GM18870 (cell line): ENCODE data around the gene PLEKHG5.
"Not testable (repeated sequence)": the region's sequence is repeated elsewhere in the genome, so short reads cannot be mapped to it uniquely, and the experiment has no call there.

Experiments
- ATAC-seq: cut with Tn5 transposase; IDR thresholded peaks from one replicate; pipeline ENCODE4 v1.9.1; 2021; ENCODE audit warnings: moderate library complexity; ENCODE audit not compliant: unreplicated experiment

Gene PLEKHG5

DNA sequence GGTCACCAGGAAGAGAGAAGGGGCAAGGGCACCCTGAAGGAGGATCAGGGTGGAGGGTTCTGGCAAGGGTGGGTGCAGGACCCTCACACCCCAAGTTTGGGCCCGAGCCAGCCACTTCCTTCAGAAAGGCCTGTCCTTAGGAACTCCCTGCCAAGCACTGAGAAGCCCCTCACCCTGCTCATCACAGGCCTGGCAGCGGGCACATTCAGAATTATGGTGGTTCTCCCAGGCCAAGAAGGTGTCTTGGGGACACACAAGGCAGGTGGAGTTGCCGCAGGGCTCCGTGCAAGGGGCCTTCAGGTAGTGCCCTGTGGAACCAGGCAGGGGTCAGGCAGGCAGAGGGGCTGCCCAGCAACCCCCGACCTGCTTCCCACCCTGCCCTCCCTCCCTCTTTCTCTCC is 26.6 kb downstream of the PLEKHG5 start:
- no peak for ATAC-seq

DNA sequence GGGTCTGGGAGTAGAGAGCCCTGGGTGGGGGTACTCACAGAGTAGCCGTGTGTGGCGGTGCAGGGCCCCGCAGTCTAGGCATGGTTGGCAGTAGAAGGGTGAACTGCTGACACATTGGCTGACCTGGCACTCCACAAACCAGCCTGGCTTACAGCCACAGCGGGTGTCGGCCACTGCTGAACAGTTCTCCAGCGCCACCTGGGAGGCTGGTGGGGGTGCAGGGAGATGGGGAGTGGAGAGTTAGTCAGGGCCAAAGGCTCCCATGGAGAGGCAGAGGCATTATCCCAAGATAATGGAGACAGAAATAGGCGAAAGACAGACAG is 27.0 kb downstream of the PLEKHG5 start:
- no peak for ATAC-seq

DNA sequence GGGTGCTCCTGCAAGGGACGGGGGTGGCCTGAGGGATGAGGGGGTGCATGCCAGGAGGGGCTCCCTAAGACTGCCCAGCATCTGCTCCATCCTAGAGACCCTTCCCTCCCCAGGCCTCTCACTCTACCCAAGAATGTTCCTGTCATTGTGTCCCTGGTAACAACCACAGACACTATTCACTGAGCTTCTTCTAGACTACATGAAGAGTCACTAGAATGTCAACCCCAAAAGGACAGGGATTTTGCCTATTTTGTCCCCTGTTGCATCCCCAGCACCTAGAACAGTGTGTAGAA is 28.4 kb downstream of the PLEKHG5 start:
- ATAC-seq: no peak

DNA sequence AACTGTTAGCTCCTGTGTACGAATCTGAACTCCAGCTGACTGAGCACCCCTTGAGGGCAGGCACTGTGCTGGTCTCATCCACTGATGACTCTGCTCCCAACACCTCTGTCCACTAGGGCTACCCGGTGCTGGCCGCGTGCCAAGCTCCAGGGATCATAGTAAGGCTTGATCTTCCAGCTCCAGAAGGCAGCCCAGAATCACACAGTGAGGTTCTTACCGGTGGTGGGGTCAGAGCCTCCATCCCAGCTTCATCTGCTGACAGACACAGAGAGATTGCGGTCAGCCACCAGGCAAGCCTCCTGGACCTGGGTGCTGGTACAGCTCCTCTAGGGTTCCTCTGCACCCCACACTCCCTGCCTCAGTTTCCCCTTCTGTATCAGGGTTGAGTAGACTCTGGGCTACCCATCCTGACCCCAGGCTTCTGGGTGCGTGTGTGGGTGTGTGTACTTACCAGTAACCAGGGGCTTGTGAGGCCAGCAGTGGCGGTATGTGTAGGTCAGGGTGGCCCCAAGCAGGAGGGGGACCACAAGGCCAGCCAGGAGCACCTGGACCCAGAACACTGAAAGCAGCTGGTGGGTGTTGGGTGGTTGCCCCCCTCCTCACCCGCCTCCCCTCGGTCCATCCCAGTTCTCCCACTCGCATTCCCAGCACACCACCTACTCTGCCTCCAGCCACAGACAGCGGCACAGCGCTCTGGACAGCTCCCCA is 28.9 kb downstream of the PLEKHG5 start:
- ATAC-seq: no peak

DNA sequence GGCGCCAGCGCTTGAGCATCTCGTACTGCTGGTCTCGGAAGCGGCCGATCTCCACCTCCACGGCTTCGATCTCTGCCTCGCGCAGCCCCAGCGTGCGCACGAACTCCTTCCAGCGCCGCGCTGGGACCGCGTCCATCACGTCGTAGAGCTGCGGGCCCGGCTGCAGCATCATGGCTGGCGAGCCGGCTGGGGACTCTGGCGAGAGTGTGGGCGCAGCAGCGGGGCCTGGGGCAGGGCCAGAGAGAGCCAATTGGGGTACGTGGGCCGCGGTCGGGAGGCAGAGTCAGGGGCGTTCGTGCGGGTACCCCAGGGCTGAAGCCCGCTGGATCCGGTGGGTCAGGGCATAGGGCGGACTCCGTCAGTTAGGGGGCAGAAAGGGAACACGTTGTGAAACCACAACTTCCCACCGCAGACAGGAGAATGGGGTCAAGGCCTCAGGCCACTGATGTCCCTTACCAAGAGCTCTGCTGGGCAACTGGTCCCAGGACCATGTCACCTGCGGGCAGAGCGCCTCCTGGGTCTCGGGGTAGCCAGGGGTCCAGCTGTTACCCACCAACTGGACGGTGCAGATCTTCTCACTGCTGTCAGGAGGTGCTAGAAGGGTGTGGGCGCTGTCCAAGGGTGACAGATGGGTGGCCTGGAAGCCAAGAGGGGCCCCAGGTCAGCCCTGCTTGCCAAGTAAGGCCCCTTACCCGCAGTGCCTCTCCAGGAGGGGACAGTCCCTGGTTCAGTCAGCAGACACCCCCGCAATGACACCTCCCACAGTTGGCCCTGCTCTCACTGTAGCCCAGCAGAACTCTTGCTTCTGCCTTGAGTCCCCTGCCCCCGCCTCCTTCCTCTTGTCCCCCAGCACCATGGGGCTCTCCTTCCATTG is 29.7 kb downstream of the PLEKHG5 start:
- ATAC-seq: no peak

DNA sequence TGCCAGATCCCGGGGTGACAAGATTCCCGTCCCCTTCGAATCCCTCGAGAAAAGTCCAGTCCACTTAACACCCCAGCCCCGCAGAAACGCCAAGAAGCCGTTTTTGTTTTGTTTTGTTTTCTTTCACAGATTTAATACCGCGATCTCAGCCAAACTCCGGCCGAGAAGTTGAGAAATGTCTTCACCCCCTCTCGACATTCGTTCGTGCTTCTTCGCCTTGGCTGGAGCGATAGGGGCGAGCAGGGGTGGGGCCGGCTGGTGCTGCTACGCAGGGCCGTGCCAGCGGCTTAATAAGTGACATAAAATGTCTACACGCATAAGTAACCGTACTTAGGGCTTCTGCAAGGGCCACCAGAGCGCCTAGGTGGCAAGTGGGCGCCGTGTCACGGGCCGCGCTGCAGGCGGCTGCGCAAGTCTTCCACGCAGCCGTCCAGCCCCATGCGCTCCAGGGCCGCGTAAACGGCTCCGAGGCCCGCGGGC is 30.4 kb downstream of the PLEKHG5 start:
- ATAC-seq: no peak

DNA sequence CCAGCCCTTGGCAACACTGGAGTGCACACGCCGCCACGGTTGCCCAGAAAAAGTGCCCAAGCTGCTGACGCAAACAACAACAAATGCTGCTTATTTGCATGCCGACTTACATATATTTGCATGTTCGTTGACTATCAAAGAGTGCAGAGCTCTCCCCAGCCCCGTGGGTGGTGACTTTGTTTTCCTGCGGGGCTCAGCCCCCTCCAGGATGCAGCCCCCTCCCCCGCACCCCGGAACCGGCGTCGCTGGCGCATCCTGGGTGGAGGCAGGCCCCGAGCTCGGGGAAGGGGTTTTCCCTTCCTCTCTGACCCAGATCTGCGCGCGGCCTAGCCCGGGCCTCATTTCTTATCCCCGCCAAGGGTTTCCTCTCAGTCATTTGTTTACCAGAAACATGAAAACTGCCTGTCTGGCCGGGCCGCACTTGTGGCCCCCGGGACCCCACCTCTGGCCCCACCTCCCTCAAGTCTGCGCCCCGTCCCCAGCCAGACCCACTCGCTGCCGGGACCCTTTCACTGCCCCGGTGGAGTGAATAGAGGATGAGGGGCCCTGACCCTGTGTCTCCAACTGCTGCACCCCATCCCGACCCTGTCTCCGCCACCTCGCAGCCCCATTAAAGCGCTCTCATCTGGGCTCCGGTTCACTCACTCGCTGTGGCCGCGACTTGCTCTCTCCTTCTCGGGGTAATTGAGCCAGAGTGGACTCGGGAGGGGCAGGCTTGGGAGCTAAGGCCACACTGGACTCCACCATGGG is 31.0 kb downstream of the PLEKHG5 start:
- ATAC-seq: no peak

DNA sequence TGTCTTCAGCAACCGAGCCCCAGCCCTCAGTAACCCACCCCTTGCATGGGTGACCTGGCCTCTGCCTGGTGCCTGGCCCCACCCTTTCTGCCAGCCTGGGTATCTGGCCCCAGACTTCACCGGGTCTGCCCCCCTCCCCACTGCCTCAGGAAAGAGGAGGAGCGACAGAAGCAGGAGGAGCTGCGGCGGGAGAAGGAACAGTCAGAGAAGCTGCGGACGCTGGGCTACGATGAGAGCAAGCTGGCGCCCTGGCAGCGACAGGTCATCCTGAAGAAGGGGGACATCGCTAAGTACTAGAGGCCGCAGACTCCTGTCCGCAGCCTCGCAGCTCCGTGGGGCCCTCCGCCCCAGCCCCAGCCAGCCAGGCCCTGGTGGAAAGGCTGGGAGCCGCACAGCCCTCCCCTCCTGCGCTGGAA is 31.6 kb downstream of the PLEKHG5 start:
- ATAC-seq: no peak

DNA sequence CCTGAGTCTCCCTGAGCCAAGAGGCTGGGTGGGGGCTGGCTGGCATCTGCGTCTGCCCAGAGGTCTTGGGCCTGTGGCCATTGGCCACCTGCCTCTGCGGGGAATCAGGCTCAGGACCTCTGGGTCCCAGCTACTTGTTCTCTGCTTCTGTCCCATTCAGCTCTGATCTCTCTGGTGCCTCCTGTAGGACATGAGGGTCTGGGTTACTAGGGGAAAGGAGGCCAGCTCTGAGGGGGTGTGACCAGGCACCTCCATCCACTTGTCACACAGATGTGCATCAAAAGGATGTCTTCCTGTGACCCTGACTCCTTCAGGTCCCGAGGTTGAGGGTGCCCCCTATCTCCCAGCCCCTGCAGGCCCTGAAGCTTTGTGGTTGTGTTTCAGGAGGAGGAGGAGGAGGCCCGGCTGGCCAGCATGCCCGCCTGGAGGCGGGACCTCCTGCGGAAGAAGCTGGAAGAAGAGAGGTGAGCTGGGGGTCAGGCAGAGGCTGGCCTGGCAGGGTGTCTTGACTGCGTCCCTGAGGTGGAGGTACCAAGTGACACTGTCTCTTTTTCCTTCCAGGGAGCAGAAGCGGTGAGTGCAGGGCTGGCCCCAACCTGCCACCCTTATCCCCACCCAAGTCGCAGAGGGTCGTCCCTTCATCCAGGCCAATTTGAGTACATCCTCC is 34.5 kb downstream of the PLEKHG5 start:
- no peak for ATAC-seq

DNA sequence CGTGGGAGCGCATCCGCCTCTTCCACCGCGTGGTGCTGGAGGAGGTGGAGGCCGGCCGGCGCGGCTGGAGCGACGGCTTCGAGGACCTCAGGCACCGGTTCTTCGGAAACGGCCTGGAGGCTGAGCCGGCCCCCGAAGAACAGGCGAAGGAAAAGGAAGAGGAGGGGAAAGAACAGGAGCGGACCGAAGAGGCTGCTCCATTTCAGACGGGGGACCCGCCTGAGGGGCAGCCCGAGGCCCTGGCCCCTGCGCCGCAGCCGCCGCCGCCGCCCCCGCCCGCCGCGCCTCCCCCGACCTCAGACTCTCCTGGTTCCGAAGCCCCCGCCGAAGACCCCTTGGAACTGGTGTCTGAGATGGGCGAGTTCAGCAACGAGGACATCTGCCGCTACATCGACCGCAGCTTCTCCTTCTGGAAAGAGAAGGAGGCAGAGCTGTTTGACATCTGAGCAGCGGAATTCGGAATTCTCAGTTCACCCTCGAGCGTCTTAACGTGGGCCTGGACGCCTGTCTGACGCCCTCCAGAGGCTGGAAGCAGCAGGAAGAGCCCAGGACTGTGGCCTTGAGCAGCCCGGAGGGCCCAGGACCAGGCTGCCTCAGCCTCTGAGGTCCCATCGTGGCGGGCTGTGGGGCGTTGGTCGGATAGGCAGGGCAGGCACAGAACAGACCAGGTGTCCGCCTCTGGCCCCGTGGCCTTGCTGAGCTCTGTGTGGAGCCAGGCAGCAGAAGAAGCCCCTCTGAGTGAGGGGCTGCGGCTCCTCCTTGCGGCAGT is 35.5 kb downstream of the PLEKHG5 start:
- ATAC-seq: not testable (repeated sequence)

DNA sequence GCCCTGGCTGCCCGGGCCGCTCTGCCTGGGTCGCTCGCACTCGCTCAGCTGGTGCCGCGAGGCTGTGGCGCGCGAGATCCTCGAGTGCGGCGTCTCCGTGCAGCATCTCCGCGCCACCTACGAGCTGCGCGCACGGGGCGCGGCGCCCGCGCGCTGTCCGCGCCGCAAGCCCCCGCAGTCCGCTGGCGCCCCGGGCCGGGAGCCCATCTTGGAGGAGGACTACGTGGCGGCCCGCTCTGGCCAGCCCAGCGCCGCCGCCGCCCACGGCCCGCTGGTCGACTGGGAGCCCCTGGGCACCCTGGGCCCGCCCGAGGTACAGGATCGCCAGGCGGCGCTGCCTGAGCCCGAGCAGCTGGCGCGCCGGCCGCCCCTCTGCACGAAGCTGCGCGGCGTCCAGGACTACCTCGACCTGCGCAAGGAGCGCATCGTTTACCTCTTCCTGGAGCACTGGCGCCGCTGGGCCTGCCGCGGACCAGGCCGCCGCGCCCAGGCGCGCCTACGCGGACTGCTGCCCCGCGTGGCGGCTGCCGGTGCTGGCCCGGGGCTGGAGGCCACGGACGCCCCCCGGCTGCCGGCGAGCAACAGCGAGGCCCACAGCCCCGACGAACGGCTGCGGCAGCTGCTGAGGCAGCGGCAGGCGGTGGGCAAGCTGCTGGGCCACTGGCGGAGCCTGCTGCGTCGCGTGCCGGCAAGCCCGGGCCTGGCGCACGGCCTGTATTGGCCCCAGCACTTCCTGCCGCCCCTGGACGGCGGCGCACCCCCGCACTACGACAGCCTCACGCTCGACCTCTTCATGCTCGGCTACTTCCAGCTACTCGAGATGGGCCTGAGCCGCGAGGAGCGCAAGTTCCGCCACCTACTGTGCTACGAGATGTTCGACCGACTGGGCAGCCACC is 36.4 kb downstream of the PLEKHG5 start:
- no peak for ATAC-seq

DNA sequence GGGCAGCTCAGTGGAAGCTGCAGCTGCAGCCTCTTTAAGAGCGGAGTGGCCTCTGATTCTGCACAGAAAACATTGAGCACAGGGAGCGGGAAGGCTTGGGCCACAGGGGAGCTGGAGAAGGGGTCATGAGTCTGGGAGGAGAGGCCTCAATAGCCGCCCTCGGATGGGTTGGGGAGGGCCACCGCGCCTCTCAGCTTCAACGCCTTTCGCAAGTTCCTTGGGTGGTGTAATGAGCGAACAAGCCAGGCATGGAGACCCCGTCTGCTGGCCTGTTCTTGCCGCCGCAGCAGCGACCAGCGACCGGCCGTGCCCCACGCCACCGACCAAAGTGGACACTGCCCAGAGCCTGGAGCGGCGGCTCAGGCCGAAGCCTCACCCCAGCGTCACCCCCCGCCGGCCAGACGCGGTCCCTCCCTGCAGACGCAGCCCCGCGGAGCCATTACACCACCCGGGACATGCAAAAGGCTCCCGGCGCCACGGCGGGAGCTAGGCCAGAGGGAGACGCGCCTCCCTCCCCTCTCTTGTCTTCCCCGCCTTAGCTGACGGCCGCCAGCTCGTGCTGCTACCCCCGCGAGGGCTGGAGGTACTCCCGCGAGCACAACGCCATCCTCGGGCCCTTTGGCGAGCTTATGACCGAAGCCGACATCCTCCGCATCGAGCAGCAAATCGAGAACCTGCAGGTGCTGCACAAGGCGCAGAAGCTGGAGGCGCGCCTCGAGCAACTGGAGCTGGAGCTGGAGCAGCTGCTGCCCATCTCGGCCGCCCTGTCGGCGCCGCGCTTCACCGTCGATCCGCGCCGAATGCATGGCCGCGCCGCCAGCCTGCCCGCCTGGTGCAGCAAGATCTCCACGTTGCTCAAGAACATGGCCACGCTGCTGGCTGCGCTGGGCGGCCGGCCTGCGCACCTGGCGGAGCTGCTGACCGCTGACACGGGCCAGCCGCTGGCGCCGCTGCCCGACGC is 37.3 kb downstream of the PLEKHG5 start:
- ATAC-seq: not testable (repeated sequence)

DNA sequence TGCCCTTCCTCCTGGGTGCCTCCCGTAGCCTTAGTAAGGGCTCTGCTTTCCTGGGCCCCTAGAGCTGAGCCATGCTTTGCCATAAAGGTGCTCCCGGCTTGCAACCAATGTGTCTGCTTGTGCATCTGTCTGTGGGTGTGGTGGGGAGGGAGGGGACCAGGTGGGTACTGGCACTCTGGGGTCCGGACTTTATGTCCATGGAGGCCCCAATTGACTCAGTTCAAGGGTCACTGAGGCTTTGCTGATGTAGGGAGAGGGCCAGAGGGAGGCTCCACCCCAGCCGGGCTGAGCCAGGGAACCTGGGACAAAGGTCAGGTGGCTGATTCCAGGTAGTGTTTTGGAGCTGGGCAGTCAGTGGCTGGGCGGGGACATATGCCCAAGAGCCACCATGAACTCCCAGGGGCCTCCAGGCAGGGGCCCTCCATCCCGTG is 40.5 kb downstream of the PLEKHG5 start:
- ATAC-seq: no peak

DNA sequence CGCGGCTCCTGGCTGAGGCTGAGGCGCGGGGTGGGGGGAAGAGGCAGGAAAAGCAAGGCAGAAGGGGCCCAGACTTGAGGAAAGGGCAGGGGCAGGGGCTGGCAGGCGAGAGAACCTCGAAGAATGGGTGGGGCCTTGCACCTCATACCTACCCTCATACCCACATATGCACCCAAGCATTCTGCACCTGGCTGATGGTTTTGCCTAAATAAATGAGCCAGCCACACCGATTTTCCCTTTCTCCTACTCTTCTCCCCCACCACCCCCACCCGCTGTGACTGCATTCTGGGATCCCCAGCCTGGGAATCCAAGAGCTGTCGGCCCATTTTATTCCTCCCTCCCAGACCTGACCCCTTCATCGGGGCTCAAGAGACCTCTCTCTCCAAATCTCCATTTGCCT is 41.0 kb downstream of the PLEKHG5 start:
- ATAC-seq: not testable (repeated sequence)

DNA sequence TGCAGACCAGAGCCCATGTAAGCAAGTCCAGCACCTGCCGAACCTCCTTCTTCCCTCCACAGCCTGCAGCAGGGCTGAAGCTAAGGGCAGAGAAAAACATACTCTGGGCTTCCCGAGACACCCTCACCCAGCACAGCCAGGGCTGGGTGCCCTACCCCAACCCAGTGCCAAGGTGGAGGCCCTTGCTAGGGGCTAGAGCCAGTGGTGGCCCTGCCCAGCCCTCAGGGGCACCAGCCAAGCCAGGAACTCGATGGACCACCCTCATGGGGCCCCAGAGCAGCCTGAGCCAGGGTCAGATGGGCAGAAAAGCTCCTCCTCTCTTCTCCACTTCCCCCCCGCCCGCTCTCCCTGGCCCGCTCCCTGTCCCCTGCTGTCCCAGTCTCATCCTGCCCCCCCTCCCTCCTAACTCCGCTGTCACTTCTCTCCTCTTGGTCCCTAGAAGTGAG is 41.4 kb downstream of the PLEKHG5 start:
- ATAC-seq: no peak

DNA sequence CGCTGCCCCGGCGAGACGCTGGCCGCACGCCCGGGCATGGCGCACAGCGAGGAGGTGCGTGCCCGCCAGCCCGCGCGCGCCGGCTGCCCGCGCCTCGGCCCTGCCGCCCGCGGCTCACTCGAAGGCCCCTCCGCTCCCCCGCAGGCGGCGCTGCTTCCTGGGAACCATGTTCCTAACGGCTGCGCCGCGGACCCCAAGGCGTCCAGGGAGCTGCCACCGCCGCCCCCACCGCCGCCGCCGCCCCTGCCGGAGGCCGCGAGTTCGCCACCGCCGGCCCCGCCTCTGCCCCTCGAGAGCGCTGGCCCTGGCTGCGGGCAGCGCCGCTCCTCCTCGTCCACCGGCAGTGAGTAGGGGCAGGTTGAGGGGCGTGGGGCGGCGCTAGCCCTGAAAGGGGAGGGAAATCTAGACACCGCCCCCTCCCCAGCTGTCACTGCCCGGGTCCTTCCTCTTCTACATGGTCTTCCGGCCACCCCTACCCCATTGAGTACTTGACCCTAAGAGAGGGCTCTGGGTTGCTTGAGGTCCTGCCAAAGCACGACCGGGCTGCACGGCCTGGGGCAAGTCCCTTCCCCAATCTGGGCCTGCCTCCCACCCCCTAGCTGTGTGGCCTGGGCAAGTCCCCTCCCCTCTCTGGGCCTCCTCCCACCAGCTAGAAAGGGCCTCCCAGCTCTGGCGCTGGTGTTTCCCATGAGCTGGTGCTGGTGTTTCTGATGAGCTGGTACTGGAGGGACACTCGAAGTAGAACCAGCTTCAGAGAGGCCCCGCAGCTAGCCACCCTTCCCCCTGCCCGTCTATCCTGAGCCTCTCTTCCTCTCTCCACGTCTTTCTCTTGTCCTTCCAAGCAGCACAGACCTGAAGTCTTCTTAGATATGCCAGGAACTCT is 42.5 kb downstream of the PLEKHG5 start:
- ATAC-seq: no peak
